DND-41 (cell line): ENCODE measurements around the gene DNM3.

ENCODE experiments used
- EZH2 ChIP-seq: IDR thresholded peaks from 3 replicates; pipeline ENCODE4 v1.6.1; 2012; ENCODE audit warnings: borderline replicate concordance, low read depth, mild to moderate bottlenecking, moderate library complexity, low read length, inconsistent platforms; ENCODE audit not compliant: severe bottlenecking
- TF ChIP-seq, protein P1 (sequence below): IDR thresholded peaks from 2 replicates; pipeline ENCODE4 v1.5.1; 2012; ENCODE audit warnings: borderline replicate concordance, low read length, moderate library complexity, mild to moderate bottlenecking; ENCODE audit not compliant: poor library complexity, severe bottlenecking; ENCODE audit errors: extremely low read depth

DNA sequence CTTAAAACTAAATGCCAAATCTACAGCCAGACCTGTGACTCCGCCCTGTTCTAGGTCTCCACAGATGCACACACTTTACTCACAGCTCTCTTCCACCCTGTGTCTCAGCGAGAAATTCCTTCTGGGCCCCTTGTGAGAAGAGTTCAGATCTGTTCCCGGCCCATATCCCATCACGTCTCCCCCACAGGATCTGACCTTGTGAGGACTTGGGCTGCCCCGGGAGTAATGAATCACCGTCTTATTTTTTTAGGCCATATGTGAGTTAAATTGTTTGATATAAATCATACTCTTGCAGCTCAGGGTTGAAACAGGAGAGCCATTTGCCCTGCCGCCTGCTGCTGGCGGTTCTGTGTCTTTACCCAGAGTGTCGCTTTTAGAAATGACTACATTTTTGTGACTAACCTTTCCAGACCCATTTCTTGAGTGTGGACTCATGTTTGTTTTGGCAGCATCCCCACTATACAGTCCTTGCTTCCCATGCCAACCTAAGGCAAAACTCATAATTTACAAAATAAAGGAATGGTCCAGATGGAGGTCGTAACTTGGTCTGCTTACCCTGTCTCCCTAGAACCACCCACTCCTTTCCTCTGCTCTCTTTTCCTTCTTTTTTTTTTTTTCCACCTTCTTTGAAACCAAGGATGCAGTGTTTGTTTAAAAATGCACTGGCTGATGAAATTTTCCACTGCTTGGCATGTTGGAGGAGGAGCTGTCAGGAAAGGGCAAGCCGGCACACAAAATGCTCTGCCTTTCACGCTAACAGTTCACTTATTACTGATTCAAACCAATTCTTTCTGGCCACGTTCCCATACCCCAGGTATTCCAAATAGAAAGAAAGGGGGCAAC, 481.1 kb downstream of the DNM3 start:
- TF ChIP-seq, protein P1, sequence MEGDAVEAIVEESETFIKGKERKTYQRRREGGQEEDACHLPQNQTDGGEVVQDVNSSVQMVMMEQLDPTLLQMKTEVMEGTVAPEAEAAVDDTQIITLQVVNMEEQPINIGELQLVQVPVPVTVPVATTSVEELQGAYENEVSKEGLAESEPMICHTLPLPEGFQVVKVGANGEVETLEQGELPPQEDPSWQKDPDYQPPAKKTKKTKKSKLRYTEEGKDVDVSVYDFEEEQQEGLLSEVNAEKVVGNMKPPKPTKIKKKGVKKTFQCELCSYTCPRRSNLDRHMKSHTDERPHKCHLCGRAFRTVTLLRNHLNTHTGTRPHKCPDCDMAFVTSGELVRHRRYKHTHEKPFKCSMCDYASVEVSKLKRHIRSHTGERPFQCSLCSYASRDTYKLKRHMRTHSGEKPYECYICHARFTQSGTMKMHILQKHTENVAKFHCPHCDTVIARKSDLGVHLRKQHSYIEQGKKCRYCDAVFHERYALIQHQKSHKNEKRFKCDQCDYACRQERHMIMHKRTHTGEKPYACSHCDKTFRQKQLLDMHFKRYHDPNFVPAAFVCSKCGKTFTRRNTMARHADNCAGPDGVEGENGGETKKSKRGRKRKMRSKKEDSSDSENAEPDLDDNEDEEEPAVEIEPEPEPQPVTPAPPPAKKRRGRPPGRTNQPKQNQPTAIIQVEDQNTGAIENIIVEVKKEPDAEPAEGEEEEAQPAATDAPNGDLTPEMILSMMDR = no peak
- no peak for TF ChIP-seq EZH2
